Small intestine (tissue), 7 donors: ENCODE measurements around the gene EPS15. TPM values are rescaled to one million over a fixed set of nuclear protein-coding genes. Genes with fewer than 3 reads are reported as not detected.

Experiments used
- DNase-seq, 2 donors: peaks; one replicate each; pipeline versions ENCODE4 v3.0.0 to v3.0.0-alpha.2; 2013
- FAIRE-seq: peaks from 2 replicates; lab custom pipeline; 2012; peaks lifted over from hg19 to GRCh38; lab: Jason Lieb, UNC
- H3K27ac ChIP-seq, 3 donors: one replicate each; pipeline ENCODE4 v1.5.1; 2013; ENCODE audit warnings: low read length in 2 of 3, mild to moderate bottlenecking in 2 of 3, control low read depth in 1 of 3, inconsistent platforms in 1 of 3, low read depth in 1 of 3, moderate library complexity in 1 of 3
- H3K27me3 ChIP-seq, 3 donors: one replicate each; pipeline ENCODE4 v1.6.1; 2013; ENCODE audit warnings: low read length in 3 of 3, inconsistent platforms in 1 of 3; ENCODE audit not compliant: control insufficient read depth in 3 of 3, insufficient read depth in 3 of 3
- H3K36me3 ChIP-seq, 3 donors: one replicate each; pipeline ENCODE4 v1.6.1; 2013; ENCODE audit warnings: low read length in 3 of 3, inconsistent platforms in 1 of 3, low read depth in 1 of 3, mild to moderate bottlenecking in 1 of 3, moderate library complexity in 1 of 3; ENCODE audit not compliant: control insufficient read depth in 3 of 3, insufficient read depth in 2 of 3
- H3K4me1 ChIP-seq, 3 donors: one replicate each; pipeline ENCODE4 v1.6.1; 2013; ENCODE audit warnings: low read length in 2 of 3, inconsistent platforms in 1 of 3, low read depth in 1 of 3, mild to moderate bottlenecking in 1 of 3, moderate library complexity in 1 of 3; ENCODE audit not compliant: control insufficient read depth in 3 of 3, insufficient read depth in 2 of 3
- H3K4me3 ChIP-seq, 3 donors: one replicate each; pipeline ENCODE4 v1.5.1; 2013; ENCODE audit warnings: low read length in 3 of 3, control low read depth in 1 of 3, inconsistent platforms in 1 of 3, low read depth in 1 of 3, mild to moderate bottlenecking in 1 of 3, moderate library complexity in 1 of 3
- H3K9me3 ChIP-seq, 2 donors: one replicate each; pipeline ENCODE4 v1.6.1; 2013; ENCODE audit warnings: low read depth in 1 of 2, low read length in 1 of 2; ENCODE audit not compliant: control insufficient read depth in 2 of 2, insufficient read depth in 1 of 2
- WGBS, 3 donors: extraction: QIAGEN DNeasy Blood & Tissue Kit; methylation state at CpG; one replicate each; pipeline ENCODE4 v1.1.7; 2013; 5-methylcytosine and 5-hydroxymethylcytosine counted together
- polyA plus RNA-seq, 4 donors: library from polyadenylated mRNA; stranded (reverse) in 3 of 4; unstranded in 1 of 4; fragments of 200-250 nt in 3 of 4; fragments of 120-200 nt in 1 of 4; gene quantifications; one replicate each; pipeline versions ENCODE4 v1.2.1 to v1.2.3, GENCODE V29; 2013
- donor health status: healthy with polysubstance abuse.
- donor health status: control.
- donor health status: control.
- donor health status: Bipolar disorder and iron deficiency.
- donor health status: healthy.

The EPS15 gene
- polyA plus RNA-seq, 4 donors: 14.1 to 29.4 (median 15.2) TPM

GRCh38 chr1:51309291-51309690, 209.8 kb downstream of the EPS15 start:
- Histone ChIP-seq H3K36me3 (peaks cover 0 to 32% (median 0%) of the 10 kb centered on the region in 3 donors), H3K27ac (no peak overlapping the region), H3K9me3 (no peaks in the 10 kb centered on the region), H3K4me3 (no peak overlapping the region), H3K27me3 (no peaks in the 10 kb centered on the region), H3K4me1 (peaks cover 2 to 32% (median 6%) of the 10 kb centered on the region in 3 donors)
- FAIRE-seq (no peak), DNase-seq (no peak)
- WGBS, 3 donors: 73 to 86% (median 78%) methylated on average over 8 of the region's 8 CpGs

GRCh38 chr1:51308636-51309035, 210.4 kb downstream of the EPS15 start:
- H3K27me3 ChIP-seq: no peaks in the 10 kb centered on the region
- peaks cover 0 to 32% (median 0%) of the 10 kb centered on the region in 3 donors for H3K36me3 ChIP-seq
- DNase-seq (no peak), FAIRE-seq (no peak)
- no peak overlapping the region for H3K4me3 ChIP-seq
- 92 to 96% (median 92%) methylated on average over 6 of the region's 6 CpGs for WGBS, 3 donors
- peaks cover 2 to 25% (median 6%) of the 10 kb centered on the region in 3 donors for H3K4me1 ChIP-seq
- H3K27ac ChIP-seq: no peak overlapping the region
- H3K9me3 ChIP-seq: no peaks in the 10 kb centered on the region

GRCh38 chr1:51306950-51307349, 212.1 kb downstream of the EPS15 start:
- Histone ChIP-seq H3K4me3 (no peak overlapping the region), H3K9me3 (no peaks in the 10 kb centered on the region), H3K27ac (no peak overlapping the region), H3K27me3 (no peaks in the 10 kb centered on the region), H3K4me1 (peaks cover 2 to 16% (median 6%) of the 10 kb centered on the region in 3 donors), H3K36me3 (peaks cover 0 to 32% (median 0%) of the 10 kb centered on the region in 3 donors)
- WGBS, 3 donors: 69 to 87% (median 78%) methylated on average over 5 of the region's 5 CpGs
- DNase-seq (no peak), FAIRE-seq (no peak)

- DNase-seq (peak; percentile 85 to 87), FAIRE-seq (no peak)
- WGBS, 3 donors: 8 to 54% (median 26%) methylated on average over 4 of the region's 4 CpGs
- Histone ChIP-seq H3K4me3 (no peak overlapping the region), H3K4me1 (peaks cover 2 to 16% (median 6%) of the 10 kb centered on the region in 3 donors), H3K9me3 (no peaks in the 10 kb centered on the region), H3K36me3 (peaks cover 0 to 26% (median 0%) of the 10 kb centered on the region in 3 donors), H3K27ac (peak overlapping the region in 1 of 3 donors; percentile 52), H3K27me3 (no peaks in the 10 kb centered on the region)
Observed at GRCh38 chr1:51305371-51305823, 213.7 kb downstream of the EPS15 start.

- Histone ChIP-seq H3K4me3 (no peak overlapping the region), H3K9me3 (peaks cover 0 to 2% of the 10 kb centered on the region in 2 donors), H3K27ac (no peak overlapping the region), H3K27me3 (no peaks in the 10 kb centered on the region), H3K4me1 (peaks cover 2 to 16% (median 6%) of the 10 kb centered on the region in 3 donors), H3K36me3 (peaks cover 0 to 33% (median 0%) of the 10 kb centered on the region in 3 donors)
- FAIRE-seq (no peak), DNase-seq (no peak)
- 13 to 50% (median 17%) methylated on average over 1 of the region's 1 CpG for whole genome bisulfite sequencing, 3 donors
Observed at GRCh38 chr1:51304360-51304759, 214.7 kb downstream of the EPS15 start.

Other genes with a start within 250 kb of the EPS15 start
- 10 to 100 TPM in 3 of 4 donors, 1 to 10 TPM in 1; 9.3 to 30.3 (median 12.8) TPM for gene TTC39A, start 188.7 kb downstream of the EPS15 start, polyA plus RNA-seq
- gene OSBPL9, start 97.8 kb upstream of the EPS15 start, polyA plus RNA-seq: 10 to 100 TPM; 19.7 to 72.9 (median 31.8) TPM